ENCODE results near the gene C6orf15.

Gene C6orf15

GRCh38 chr6:31065556-31065955 lies 46.8 kb downstream of the C6orf15 start:
- DNase-seq, result no peak

GRCh38 chr6:31063906-31064435 lies 48.4 kb downstream of the C6orf15 start:
- no peak for DNase-seq

Data from NCI-H1105 treated with DMSO at 0.1 percent for 48 hours (cell line).